Epithelial cell of prostate (primary cell): ENCODE results near the gene FCHO2.
"Not testable (repeated sequence)": the region's sequence is repeated elsewhere in the genome, so short reads cannot be mapped to it uniquely, and the experiment has no call there.

Experiments
- DNase-seq: peaks from one replicate; pipeline ENCODE4 v3.0.0-alpha.2; 2011; ENCODE audit warnings: low read depth, low spot score
- H3K27ac ChIP-seq: fragments of 450-650 bp; 2 replicates; pipeline ENCODE4 v1.5.1; 2017; ENCODE audit warnings: mild to moderate bottlenecking

The FCHO2 gene

GRCh38 chr5:72955143-72955767 lies 586 bp upstream of the FCHO2 start:
- H3K27ac ChIP-seq = peak overlapping the region; percentile 99
- no peak for DNase-seq

DNA sequence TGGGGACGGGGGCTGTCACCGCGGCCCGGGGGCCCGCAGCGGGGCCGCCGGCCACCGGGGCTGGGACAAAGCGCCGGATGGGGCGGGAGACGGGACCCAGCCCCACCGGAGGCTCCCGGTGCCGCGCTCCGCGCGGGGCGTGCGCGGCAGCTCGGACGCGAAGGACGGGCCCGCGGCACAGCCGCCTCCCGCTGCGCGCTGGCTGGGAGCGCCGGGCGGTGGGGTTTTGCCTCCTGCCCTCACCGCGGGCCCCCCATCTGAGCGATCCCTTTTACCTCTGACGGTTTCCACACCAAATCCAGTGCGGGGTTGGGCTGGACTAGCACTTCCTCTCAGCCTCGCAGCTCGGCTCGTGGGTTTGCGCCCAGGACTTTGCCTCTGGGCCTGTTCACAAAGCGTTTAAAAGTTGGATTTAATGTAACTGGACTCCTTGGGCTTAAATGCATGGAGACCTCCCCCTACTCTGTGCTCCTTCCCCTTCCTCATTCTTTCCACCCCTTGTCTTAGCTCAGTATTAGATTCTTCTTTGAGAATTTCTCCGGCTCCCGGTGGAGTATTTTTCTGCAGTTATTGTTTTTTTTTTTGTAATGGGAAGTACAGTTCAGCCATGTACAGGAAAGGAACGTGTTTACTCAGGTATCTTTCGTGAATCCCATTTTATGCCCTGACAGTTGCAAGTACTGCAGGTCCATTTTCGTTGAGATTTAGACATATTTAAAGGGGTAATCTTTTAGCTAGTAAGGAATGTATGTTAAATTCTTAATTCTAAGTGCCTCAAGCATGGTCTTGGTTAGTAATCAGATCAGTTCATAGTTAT lies 691 bp downstream of the FCHO2 start:
- H3K27ac ChIP-seq = peak overlapping the region; percentile 99
- DNase-seq = no peak

DNA sequence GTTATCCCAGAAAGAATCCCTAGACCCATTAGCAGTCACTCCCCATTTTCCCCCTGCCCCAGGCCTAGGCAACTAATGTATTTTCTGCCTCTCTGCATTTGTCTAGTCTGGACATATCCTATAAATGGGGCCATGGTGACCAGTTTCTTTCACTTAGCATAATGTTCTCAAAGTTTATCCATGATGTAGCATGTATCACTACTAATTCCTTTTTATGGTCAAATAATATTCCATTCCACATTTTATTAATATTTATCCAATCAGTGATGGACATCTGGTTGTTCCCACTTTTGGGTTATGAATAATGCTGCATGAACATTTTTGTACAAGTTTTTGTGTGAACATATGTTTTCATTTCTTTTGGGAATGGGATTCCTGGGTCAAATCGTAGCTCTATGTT lies 1.5 kb downstream of the FCHO2 start:
- peak overlapping the region; percentile 99 for H3K27ac ChIP-seq
- DNase-seq = no peak

DNA sequence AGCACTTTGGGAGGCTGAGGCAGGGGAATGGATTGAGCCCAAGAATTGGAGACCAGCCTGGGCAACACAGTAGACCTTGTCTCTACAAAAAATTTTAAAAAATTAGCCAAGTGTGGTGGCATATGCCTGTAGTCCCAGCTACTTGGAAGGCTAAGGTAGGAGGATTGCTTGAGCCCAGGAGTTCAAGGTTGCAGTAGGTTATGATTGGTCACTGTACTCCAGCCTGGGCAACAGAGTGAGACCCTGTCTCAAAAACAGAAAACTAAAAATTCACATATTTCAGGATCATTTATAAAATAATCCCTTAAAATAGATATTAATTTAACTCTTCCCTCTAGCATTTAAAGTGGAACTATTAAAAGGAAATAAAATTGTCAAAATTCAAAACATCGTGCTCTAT lies 3.4 kb downstream of the FCHO2 start:
- no peak overlapping the region for H3K27ac ChIP-seq
- no peak for DNase-seq

GRCh38 chr5:72974481-72974880 lies 18.6 kb downstream of the FCHO2 start:
- not testable (repeated sequence) for DNase-seq, H3K27ac ChIP-seq

DNA sequence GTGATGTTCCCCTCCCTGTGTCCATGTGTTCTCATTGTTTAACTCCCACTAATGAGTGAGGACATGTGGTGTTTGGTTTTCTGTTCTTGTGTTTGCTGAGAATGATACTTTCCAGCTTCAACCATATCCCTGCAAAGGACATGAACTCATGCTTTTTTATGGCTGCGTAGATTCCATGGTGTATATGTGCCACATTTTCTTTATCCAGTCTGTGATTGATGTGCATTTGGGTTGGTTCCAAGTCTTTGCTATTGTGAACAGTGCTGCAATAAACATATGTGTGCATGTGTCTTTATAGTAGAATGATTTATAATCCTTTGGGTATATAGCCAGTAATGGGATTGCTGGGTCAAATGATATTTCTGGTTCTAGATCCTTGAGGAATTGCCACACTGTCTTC lies 21.0 kb downstream of the FCHO2 start:
- H3K27ac ChIP-seq, DNase-seq: not testable (repeated sequence)

DNA sequence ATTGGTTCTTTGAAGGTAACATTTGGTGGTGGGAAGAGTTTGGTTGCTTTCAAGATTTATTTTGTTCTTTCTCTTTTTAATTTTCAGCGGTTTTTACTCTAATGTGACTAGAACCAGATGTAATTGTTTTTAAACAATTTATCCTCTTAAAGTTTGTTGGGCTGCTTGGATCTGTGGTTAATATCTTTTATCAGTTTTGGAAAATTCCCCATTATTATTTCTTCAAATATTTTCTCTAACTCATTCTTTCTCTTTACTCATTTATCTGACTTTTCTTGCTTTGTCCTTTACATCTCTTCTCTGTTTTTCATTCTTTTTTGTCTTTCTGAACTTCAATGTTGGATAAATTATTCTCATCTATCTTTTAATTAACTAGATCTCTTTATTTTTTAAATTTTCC lies 29.9 kb downstream of the FCHO2 start:
- no peak overlapping the region for H3K27ac ChIP-seq
- no peak for DNase-seq

- no peak for DNase-seq
- no peak overlapping the region for H3K27ac ChIP-seq
Observed at GRCh38 chr5:72988769-72989168, 32.9 kb downstream of the FCHO2 start.

DNA sequence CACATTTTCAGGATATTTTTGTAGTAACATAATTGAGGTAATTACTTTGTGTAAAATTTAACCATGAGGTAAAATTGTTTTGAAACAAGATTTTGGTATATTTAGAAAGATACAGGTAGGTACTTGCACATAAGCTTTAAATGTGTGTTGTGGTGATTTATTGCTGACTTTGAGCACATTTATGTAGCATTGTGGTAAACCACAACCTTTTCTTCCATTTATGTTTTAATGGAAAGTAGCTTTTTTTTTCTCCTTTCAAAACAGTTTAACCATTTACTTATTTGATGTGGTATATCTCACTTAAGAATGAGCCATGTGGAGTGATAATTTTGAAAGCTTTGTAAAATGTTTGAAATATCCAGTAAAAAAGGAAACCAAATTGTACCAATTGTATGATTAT lies 35.6 kb downstream of the FCHO2 start:
- no peak overlapping the region for H3K27ac ChIP-seq
- DNase-seq = no peak

- DNase-seq = no peak
- H3K27ac ChIP-seq = no peak overlapping the region
Observed at GRCh38 chr5:72994578-72994977, 38.7 kb downstream of the FCHO2 start.

DNA sequence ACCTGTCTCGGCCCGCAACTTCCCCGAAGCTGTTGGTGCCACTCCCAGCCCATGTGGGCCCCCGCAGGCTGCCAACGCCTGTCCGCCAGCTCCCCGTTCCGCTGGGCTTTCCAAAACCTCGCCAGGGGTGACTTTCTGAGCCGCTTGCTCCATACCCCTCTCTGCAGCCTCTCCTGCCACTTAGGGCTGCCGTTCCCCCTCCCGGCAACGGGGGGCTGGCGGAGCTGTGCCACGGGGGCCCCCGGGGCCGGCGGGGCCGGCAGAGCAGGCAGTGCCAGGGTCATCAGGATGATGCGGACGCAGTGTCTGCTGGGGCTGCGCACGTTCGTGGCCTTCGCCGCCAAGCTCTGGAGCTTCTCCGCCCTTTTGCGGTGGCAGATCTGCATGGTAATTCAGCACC lies 40.8 kb downstream of the FCHO2 start:
- no peak overlapping the region for H3K27ac ChIP-seq
- DNase-seq = no peak

DNA sequence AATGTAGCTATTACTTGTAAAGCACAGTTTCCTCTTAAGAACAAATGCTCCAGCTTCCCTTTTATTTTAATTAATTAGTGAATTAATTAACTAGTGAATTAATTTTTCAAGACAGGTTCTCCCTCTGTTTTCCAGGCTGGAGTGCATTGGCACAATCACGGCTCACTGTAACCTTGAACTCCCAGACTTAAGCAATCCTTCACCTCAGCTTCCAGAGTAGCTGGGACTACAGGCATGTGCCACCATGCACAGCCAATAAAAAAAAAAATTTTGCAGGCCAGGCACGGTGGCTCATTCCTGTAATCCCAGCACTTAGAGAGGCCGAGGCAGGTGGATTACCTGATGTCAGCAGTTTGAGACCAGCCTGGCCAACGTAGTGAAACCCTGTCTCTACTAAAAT lies 44.1 kb downstream of the FCHO2 start:
- no peak overlapping the region for H3K27ac ChIP-seq
- no peak for DNase-seq

- DNase-seq = no peak
- H3K27ac ChIP-seq = no peak overlapping the region
Observed at GRCh38 chr5:73005886-73006285, 50.0 kb downstream of the FCHO2 start.

- DNase-seq = no peak
- H3K27ac ChIP-seq = no peak overlapping the region
Observed at GRCh38 chr5:73007051-73007450, 51.2 kb downstream of the FCHO2 start.

DNA sequence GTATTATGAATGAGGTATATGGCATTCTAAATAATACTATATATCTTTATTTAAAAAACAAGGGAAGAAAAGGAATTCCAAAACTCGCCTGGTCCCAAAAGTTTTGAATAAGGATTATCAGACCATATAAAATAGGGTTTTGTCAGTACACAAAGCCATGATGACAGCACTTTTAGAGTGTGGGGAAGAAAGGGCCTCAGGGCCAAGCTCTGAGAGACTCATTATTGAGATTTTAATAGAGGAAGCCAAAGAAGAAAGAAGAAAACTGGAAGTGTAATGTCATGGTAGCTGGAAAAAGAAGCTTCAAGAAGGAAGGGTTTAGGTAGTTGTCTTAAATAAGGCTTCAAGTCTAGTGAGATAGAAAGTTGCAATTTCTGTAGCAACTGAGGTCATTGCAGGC lies 53.0 kb downstream of the FCHO2 start:
- no peak for DNase-seq
- no peak overlapping the region for H3K27ac ChIP-seq

- not testable (repeated sequence) for DNase-seq, H3K27ac ChIP-seq
Observed at GRCh38 chr5:73011612-73012011, 55.8 kb downstream of the FCHO2 start.

DNA sequence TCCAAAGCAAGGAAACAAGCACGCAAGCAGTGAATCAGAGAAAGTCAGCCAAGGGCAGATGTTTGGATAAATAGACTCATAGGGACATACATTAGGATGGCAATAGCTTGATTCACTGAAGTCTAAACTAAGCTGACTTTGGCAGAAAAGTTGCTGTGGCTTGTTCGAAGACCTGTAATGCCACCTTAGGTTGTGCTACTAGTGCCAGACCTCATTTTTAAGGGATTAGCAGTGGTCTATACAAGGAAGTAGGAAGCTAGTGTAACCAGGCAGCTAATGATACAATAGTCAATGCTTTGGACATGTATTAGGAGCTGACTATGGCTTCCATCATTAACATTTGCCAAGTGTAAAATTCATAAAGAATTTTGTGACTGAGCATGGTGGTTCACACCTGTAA lies 63.1 kb downstream of the FCHO2 start:
- peak; percentile 18 for DNase-seq
- no peak overlapping the region for H3K27ac ChIP-seq

DNA sequence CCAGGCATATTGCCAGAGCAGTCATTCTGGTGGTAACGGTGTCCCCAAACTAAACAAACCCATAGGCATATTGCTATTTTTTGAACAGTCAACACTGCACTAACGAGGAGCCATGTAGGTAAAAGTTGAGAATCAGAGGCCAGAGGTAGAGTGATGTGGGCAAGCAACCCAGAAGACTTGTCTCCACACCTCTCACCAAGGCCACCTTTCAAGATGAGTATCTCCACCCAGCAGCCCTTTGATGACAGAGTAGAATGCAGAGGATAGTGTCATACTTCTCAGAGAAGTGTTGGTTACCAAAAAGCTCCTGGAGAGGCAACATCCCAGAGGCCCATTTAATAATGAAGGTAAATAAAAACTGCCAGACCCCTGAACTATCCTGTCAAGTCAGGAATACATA lies 63.9 kb downstream of the FCHO2 start:
- no peak overlapping the region for H3K27ac ChIP-seq
- DNase-seq = no peak

GRCh38 chr5:73022471-73023169 lies 66.8 kb downstream of the FCHO2 start:
- H3K27ac ChIP-seq = peak overlapping the region; percentile 24
- DNase-seq = no peak

DNA sequence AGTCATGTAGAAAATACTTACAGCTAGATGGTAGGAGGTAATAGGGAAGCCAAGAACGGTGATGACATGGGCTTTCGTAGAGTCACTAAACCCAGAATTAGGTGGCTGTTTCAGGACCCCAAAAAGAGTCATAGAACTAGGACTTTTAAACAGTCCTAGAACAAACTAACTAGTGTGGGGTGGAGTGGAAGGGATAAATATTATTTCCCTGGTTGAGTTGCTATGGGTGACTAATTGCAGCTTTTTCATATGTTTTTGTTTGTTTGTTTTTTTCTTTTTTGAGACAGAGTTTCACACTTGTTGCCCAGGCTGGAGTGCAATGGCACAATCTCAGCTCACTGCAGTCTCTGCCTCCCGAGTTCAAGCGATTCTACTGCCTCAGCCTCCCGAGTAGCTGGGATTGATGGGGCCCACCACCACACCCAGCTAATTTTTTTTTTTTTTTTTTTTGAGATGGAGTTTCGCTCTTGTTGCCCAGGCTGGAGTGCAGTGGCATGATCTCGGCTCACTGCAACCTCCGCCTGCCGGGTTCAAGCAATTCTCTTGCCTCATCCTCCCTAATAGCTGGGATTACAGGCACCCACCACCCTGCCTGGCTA lies 69.2 kb downstream of the FCHO2 start:
- DNase-seq, H3K27ac ChIP-seq: not testable (repeated sequence)

DNA sequence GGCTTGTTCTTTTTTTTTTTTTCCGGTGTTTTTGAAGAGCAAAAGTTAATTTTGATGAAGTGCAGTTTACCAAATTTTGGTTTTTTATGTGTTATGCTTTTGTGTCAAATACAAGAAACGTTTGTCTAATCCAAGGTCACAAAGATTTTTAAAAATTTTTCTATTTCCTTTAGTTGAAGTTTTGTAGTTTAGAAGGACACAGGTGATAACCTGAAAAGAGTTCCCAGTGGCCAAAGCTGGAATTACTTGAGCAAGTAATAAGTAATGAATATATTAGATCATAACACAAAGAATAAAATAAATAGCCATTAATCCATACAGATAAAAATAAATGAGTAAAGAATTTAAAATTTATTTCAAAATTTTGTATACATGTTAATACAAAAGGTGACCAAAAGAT lies 71.5 kb downstream of the FCHO2 start:
- H3K27ac ChIP-seq = no peak overlapping the region
- no peak for DNase-seq
